Measurements from ENCODE around the gene SFSWAP. TPM values are rescaled to one million over a fixed set of nuclear protein-coding genes. Genes with fewer than 3 reads are reported as not detected.

SFSWAP gene
- total RNA-seq, 1 experiment from 2014 or later = 48.1 TPM

DNA sequence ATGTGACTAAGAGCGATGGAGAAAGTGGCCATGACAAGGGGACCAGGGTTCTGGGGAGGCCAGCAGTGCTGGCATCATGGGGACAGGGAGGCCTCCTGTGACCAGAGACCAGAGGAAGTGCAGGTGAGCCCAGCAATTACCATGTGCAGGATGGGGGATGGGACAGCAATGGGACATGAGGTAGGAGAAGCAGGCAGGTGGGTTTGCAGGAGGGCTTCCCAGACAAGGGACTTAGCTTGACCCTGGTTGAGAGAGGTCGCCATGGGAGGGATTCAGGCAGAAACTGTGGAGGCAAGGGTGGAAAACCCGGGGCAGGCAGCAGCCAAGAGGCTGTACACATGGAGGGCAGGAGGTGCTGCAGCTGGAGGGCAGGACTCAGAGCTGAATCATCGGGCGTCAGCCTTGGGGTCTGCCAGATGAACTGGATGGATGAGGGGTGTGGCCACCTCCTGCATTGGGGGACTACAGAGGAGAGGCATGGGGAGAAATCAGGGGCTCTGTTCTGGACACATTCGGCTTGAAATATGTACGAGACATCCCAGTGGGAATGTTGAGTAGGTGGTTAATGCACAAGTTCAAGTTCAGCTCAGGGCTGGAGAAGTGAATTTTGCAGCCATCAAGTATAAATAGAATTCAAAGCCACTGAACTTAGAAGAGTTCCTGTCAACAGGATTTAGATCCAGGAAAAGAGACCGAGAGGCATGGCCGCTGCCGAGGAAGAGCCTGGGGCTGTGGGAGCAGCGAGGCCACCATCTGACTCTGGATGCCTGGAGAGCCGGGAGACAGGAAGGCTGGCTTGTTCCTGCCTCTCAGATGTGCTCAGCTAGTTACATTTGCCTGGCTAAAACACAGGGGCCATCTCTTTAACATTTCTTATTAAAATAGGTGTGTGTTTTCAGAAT lies 36.6 kb downstream of the SFSWAP start:
- Histone ChIP-seq H3K9me3 (ENCODE audit: control insufficient read depth, low read depth, low read length) (peaks cover 14% of the 10 kb centered on the region), H3K4me2 (ENCODE audit: insufficient read depth, insufficient read length, low read length) (no peak overlapping the region), H3K27ac (ENCODE audit: insufficient read length, low read depth, low read length) (no peak overlapping the region), H4K20me1 (ENCODE audit: control insufficient read depth, insufficient read depth, insufficient read length) (peaks cover 3% of the 10 kb centered on the region), H3K27me3 (ENCODE audit: insufficient read depth, low read length) (no peaks in the 10 kb centered on the region), H2BK20ac (ENCODE audit: low read depth, low read length, poor library complexity, severe bottlenecking) (no peak overlapping the region), H2BK12ac (ENCODE audit: insufficient read length, low read depth, low read length) (no peak overlapping the region), H3K14ac (ENCODE audit: insufficient read depth, low read length) (no peak overlapping the region), H3K79me2 (ENCODE audit: insufficient read depth, low read length) (no peaks in the 10 kb centered on the region), H2AK5ac (ENCODE audit: insufficient read length, low read length) (no peak overlapping the region), H4K5ac (ENCODE audit: insufficient read length, low read depth, low read length) (no peak overlapping the region), H2BK120ac (ENCODE audit: low read depth, low read length, poor library complexity, severe bottlenecking) (no peak overlapping the region), H3K23ac (ENCODE audit: insufficient read length, low read depth, low read length) (no peak overlapping the region), H4K91ac (ENCODE audit: insufficient read length, low read depth, low read length) (no peak overlapping the region), H2AFZ (ENCODE audit: low read length) (no peak overlapping the region), H4K8ac (replicated peaks; ENCODE audit: insufficient read length, low read depth, low read length) (no peak overlapping the region), H3K18ac (ENCODE audit: insufficient read length, low read depth, low read length) (no peak overlapping the region), H3K9ac (ENCODE audit: extremely low read depth, insufficient read length, low read length) (no peak overlapping the region), H2BK5ac (ENCODE audit: insufficient read length, low read length) (no peak overlapping the region), H3K4ac (ENCODE audit: low read depth, low read length) (no peak overlapping the region), H3K79me1 (ENCODE audit: insufficient read depth, low read depth, low read length, poor library complexity, severe bottlenecking) (no peaks in the 10 kb centered on the region), H3K56ac (ENCODE audit: insufficient read length, low read depth, low read length) (no peak overlapping the region), H3K23me2 (ENCODE audit: insufficient read length, low read depth, low read length, poor library complexity, severe bottlenecking) (no peaks in the 10 kb centered on the region), H3T11ph (ENCODE audit: low read length) (no peak overlapping the region), H2BK15ac (ENCODE audit: low read depth, low read length) (no peak overlapping the region), H3K4me1 (ENCODE audit: insufficient read depth, low read length) (peaks cover 5% of the 10 kb centered on the region; the same call in 1 of the 2 replicates)
- Mint-ChIP-seq H3K9me3 (peaks cover 27% of the 10 kb centered on the region in 2 experiments), H3K27ac (peak overlapping the region; percentile 55 to 90 (median 77)), H3K4me1 (peaks cover 16 to 19% of the 10 kb centered on the region in 2 experiments), H3K27me3 (ENCODE audit: low read depth) (no peaks in the 10 kb centered on the region), H3K36me3 (ENCODE audit: insufficient read depth in 1 of 3, low read depth in 3 of 3) (peaks cover 47 to 70% (median 56%) of the 10 kb centered on the region in 3 experiments), H3K4me3 (no peak overlapping the region)
- no CpG with 5 or more reads among the region's 12 CpGs for WGBS (ENCODE audit: extremely low coverage, insufficient read length, low lambda C conversion rate)
- DNase-seq = no peak
- TF ChIP-seq, protein P1, sequence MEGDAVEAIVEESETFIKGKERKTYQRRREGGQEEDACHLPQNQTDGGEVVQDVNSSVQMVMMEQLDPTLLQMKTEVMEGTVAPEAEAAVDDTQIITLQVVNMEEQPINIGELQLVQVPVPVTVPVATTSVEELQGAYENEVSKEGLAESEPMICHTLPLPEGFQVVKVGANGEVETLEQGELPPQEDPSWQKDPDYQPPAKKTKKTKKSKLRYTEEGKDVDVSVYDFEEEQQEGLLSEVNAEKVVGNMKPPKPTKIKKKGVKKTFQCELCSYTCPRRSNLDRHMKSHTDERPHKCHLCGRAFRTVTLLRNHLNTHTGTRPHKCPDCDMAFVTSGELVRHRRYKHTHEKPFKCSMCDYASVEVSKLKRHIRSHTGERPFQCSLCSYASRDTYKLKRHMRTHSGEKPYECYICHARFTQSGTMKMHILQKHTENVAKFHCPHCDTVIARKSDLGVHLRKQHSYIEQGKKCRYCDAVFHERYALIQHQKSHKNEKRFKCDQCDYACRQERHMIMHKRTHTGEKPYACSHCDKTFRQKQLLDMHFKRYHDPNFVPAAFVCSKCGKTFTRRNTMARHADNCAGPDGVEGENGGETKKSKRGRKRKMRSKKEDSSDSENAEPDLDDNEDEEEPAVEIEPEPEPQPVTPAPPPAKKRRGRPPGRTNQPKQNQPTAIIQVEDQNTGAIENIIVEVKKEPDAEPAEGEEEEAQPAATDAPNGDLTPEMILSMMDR (conservative IDR thresholded peaks at IDR 0.05) = no peak

Measured in H9 (cell line).